Prostate gland (tissue), 2 donors: ENCODE measurements around the gene AQP12B.

Experiments
- CTCF ChIP-seq, 4 experiments: fragments of 200-600 bp in 2 of 4; fragments of 450-650 bp in 2 of 4; sonication (generic) in 2 of 4; IDR thresholded peaks; 1 replicate in 3 of 4; 2 replicates in 1 of 4; pipeline ENCODE4 v1.5.1; 2016 to 2019; ENCODE audit warnings: antibody characterized with exemption in 4 of 4, mild to moderate bottlenecking in 2 of 4, moderate library complexity in 2 of 4
- POLR2A ChIP-seq: fragments of 450-650 bp; IDR thresholded peaks from one replicate; pipeline ENCODE4 v1.6.1; 2016; ENCODE audit warnings: antibody characterized with exemption, mild to moderate bottlenecking

DNA sequence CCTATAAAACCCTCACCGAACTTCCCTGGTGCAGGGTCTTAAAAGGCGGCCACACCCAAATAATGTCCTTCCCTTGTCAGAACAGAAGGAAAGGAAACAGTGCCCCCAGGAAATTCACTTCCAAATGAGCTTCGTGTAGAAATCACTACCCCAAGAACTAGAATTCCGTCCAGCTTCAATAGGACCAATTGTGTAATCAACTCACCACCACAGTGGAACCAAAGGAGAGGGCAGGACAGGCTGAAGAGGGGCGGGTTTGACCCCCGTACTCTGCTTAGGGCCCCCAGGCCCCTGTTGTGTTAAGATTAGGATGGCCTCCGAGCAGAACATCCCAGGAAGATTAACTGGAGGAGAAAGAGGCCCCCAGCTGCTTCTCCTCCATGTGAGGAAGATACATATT is 33.4 kb downstream of the AQP12B start:
- TF ChIP-seq POLR2A (no peak), CTCF (IDR thresholded peaks at IDR 0.05) (no peak)
